NOMO-1 treated with dmso at 0.1 percent for 144 hours (cell line): ENCODE measurements around the gene S1PR5.

Experiments used
- DNase-seq: peaks from one replicate; lab custom pipeline; 2025; ENCODE audit not compliant: unreplicated experiment; lab: John Stamatoyannopoulos, UW

The S1PR5 gene

DNA sequence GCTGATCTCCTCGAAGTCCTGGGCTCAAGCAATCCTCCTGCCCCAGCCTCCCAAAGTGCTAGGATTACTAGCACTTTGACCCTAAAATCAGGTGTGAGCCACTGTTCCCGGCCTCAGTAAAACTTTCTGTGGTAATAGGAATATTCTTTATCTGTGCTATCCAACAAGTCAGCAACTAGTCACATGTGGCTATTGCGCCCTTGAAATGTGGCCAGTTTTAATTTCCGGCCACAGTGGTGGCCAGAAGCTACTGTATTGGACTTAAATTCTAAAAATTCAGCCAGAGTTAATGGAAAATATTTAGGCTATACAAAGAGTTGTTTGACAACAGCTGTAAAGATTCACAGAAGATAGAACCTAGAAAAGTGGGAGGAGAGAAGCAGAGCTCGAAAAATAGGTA is 44.1 kb downstream of the S1PR5 start:
- no peak for DNase-seq

DNA sequence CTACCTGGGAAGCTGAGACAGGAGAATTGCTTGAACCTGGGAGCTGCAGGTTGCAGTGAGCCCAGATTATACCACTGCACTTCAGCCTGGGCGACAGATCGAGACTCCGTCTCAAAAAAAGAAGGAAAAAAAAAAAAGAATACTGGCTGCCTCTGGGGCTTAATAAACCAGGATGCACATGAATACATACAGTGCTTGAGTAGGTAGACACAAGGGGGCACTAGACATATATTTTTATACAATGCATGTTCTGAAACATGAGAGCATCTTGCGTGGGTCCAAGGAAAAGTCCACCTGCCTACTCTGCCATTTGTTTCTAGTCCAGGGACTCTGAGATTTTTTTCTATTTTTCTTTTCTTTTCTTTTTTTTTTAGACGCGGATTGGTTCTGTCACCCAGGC is 45.3 kb downstream of the S1PR5 start:
- DNase-seq = no peak

DNA sequence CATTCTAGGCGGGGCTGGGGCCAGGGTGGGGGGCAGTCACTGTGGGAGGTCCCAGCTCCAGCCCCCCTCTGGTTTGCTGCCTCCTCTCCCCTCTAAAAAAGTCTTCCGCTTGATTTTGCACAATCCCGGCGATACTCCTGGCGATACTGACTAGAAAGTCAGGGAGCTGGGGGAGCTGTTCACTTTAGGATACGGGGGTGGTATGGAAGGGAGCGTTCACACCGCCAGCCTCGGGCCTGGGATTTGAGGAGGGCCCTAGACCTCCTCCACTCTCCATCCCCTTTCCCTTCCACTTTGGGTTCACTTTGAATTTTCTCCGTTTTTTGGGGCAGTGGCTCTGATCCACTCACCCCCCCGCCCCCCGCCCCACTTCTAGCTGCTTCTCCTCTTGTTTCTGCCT is 49.1 kb downstream of the S1PR5 start:
- no peak for DNase-seq

DNA sequence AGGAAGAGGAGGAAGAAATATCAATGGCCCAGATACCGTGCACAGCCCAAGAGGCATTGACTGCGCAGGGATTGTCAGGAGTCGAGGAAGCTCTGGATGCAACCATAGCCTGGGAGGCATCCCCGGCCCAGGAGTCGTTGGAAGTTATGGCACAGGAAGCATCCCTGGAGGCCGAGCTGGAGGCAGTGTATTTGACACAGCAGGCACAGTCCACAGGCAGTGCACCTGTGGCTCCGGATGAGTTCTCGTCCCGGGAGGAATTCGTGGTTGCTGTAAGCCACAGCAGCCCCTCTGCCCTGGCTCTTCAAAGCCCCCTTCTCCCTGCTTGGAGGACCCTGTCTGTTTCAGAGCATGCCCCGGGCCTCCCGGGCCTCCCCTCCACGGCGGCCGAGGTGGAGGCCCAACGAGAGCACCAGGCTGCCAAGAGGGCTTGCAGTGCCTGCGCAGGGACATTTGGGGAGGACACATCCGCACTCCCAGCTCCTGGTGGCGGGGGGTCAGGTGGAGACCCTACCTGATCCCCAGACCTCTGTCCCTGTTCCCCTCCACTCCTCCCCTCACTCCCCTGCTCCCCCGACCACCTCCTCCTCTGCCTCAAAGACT is 50.0 kb downstream of the S1PR5 start:
- no peak for DNase-seq

DNA sequence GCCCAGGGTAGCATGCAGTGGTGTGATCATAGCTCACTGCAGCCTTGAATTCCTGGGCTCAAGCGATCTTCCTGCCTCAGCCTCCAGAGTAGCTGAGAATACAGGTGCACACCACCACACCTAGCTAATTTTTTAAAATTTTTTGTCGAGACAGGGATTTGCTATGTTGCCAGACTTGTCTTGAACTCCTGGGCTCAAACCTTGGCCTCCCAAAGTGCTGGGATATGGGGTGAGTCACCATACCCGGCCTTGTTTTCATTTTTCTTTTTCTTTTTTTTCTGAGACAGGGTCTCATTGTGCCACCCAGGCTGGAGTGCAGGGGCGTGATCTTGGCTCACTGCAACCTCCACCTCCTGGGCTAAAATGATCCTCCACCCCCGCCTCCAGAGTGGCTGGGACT is 52.8 kb downstream of the S1PR5 start:
- DNase-seq = no peak
